ENCODE results near the gene F2R.

- TF ChIP-seq POLR2A (IDR thresholded peaks at IDR 0.05; ENCODE audit: low read length) (no peak), GATA1 (IDR thresholded peaks at IDR 0.05; ENCODE audit: low read depth, low read length) (no peak)
Measured at GRCh38 chr5:76723906-76724305, 8.0 kb downstream of the F2R start.

Measured in erythroblast (primary cell).